Measurements from ENCODE around the gene RIMBP3C. TPM values are rescaled to one million over a fixed set of nuclear protein-coding genes. Genes with fewer than 3 reads are reported as not detected.
A peak's percentile ranks its signal among the peaks of the same experiment; 100 is the strongest.
"Not testable (repeated sequence)": the region's sequence is repeated elsewhere in the genome, so short reads cannot be mapped to it uniquely, and the experiment has no call there.

The RIMBP3C gene
- total RNA-seq, 1 experiment from 2014 or later = 0.49 TPM

DNA sequence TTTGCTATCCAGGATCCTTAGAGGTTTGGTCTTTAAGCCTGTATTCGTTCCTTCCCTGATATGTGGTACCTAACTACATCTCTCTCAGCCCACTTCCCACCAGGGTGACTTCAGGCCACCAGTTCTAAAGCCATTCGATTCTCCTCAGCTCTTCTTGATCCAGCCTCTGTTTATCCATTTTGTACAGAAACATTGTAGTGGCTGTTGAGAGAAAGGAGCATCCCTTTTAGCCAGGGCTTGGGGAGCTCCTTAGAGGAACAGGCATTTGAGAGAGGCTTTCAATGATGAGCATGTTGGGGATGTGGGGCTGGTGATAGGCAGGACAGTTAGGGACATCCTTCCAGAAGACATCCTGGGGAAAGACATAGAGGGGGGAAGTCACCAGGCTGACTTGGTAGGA is 34.1 kb upstream of the RIMBP3C start:
- H3K4me3 ChIP-seq = no peak overlapping the region
- H3K27ac ChIP-seq = no peak overlapping the region
- no peaks in the 10 kb centered on the region for H3K4me1 ChIP-seq
- no peak for DNase-seq
- peaks cover 24% of the 10 kb centered on the region for H3K36me3 ChIP-seq
- H3K27me3 ChIP-seq = no peaks in the 10 kb centered on the region
- H3K9me3 ChIP-seq (replicated peaks) = no peaks in the 10 kb centered on the region

DNA sequence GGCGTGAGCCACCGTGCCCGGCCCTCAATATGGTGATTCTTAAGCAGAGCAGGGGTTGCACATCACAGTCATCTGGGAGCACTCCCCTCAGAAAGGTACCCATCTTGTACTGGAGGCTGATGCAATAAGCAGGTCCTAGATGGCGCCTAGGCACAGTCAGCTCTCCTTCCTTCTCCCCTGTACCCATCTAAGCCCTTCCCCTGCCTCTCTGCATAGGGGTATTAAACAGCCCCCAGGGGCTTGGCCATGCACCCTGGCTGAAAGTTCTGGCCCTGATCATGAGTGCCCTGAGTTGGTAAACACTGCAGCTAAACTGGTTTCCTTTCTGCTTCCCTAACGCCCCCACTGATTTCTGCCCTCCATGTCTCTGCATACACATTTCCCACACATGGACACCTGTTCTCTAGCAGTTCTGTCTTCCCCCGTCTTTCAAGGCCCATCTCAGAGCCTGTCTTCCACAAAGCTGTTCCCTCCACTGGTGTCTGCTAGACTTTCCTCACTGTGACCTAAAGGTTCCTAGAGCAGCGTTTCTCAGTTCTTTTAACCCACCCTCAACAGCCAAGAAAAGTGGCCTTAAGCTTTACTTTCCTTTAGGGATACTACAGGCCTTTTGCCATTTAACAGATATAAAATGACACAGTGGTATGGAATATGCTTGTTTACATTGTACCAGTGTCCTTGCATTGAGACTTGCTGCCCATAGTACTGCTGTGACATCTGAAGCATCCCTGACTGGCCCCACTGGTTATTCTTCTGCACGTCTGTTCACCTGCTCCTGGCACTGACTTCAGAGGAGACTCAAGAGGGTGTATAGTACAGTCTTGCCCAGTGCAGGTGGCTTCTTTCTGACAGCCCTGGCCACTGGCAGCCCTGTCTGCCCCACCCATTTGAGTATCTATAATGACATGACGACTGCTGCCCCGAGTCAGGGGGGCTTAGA is 31.8 kb upstream of the RIMBP3C start:
- Histone ChIP-seq H3K9me3 (replicated peaks) (no peaks in the 10 kb centered on the region), H3K27me3 (no peaks in the 10 kb centered on the region), H3K36me3 (peaks cover 20% of the 10 kb centered on the region; the same call in 1 of the 2 replicates), H3K4me3 (no peak overlapping the region), H3K27ac (no peak overlapping the region), H3K4me1 (no peaks in the 10 kb centered on the region)
- DNase-seq = no peak

DNA sequence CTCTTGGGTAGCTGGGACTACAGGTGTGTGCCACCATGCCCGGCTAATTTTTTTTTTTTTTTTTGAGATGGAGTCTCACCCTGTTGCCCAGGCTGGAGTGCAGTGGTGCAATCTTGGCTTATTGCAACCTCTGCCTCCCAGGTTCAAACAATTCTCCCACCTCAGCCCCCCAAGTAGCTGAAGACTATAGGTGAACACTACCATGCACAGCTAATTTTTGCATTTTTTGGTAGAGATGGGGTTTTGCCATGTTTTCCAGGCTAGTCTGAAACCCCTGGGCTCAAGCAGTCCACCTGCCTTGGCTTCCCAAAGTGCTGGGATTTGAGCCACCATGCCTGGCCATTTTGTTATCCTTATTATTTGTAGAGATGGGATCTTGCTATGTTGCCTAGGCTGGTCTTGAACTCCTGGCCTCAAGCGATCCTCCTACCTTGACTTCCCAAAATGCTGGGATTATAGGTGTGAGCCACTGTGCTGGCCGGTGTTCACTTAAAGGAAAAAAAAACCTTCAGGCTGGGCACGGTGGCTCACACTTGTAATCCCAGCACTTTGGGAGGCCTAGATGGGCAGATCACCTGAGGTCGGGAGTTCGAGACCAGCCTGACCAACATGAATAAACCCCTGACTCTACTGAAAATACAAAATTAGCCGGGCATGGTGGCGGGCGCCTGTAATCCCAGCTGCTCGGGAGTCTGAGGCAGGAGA is 29.9 kb upstream of the RIMBP3C start:
- H3K4me1 ChIP-seq; DNase-seq; H3K9me3 ChIP-seq (replicated peaks); H3K27ac ChIP-seq; H3K4me3 ChIP-seq; H3K27me3 ChIP-seq: not testable (repeated sequence)
- peaks cover 15% of the 10 kb centered on the region; the same call in 1 of the 2 replicates for H3K36me3 ChIP-seq

DNA sequence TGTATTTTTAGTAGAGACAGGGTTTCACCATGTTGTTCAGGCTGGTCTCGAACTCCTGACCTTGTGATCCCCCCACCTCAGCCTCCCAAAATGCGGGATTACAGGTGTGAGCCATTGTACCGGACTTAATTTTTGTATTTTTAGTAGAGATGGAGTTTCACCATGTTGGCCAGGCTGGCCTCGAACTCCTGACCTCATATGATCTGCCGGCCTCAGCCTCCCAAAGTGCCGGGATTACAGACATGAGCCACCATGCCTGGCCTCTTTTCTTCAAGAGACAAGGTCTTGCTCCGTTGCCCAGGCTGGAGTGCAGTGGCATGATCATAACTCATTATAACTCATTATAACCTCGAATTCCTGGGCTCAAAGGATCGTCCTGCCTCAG is 29.4 kb upstream of the RIMBP3C start:
- not testable (repeated sequence) for H3K9me3 ChIP-seq (replicated peaks)

DNA sequence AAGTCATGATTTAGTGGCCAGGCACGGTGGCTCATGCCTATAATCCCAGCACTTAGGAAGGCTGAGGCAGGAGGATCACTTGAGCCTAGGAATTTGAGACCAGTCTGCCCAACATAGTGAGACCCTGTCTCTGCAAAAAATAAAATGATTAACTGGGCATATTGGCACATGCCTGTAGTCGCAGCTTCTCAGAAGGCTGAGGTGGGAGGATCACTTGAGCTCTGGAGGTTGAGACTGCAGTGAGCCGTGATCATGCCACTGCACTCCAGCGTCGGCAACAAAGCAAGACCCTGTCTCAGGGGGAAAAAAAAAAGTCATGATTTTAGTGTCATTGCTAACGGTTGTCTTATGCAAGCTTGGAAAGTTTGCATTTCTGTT is 28.2 kb upstream of the RIMBP3C start:
- no peaks in the 10 kb centered on the region for H3K27me3 ChIP-seq
- DNase-seq = no peak
- H3K4me1 ChIP-seq = peaks cover 5% of the 10 kb centered on the region
- no peak overlapping the region for H3K27ac ChIP-seq
- H3K36me3 ChIP-seq = peaks cover 15% of the 10 kb centered on the region; the same call in 1 of the 2 replicates
- no peak overlapping the region for H3K4me3 ChIP-seq
- H3K9me3 ChIP-seq (replicated peaks) = no peaks in the 10 kb centered on the region

More for the DNA sequence above, 29.4 kb upstream of the RIMBP3C start:
- H3K36me3 ChIP-seq = peaks cover 15% of the 10 kb centered on the region; the same call in 1 of the 2 replicates
- not testable (repeated sequence) for H3K4me3 ChIP-seq, H3K27ac ChIP-seq, H3K27me3 ChIP-seq, DNase-seq, H3K4me1 ChIP-seq

DNA sequence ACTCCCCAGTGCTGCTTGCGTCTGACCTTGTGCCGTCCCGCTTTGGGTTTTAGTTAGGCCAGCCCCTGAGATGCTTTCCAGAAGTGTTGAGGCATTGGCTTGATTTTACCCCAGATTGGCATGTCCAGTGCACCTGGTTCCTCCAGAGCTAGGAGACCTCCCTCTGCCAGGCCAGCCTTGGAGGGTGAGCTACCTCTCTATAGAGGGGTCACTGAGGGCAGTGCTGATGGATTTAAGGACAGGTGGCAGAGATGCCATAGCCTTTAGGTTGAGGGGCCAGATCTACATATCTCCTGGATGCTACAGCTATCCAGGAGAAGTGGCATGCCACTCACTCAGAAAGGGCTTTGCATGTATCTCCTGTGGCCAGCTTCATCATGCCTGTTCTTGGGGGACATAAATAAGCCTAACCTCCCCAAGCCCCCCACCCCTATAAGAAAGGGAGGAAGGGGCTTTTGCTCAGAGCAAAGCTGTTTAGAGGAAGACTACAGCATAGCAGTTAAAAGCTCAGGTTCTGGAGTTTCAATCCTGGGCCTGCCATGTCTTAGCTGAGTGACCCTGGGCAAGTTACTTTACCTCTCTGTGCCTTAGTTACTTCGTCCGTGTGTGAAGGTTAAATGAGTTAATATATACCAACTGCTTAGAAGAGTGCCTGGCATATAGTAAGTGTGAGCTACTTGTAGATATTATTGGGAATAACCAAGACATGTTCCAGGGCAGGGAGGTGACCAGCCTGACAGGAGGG is 22.7 kb upstream of the RIMBP3C start:
- Histone ChIP-seq H3K27me3 (no peaks in the 10 kb centered on the region), H3K4me3 (no peak overlapping the region), H3K36me3 (peaks cover 22% of the 10 kb centered on the region), H3K27ac (no peak overlapping the region), H3K9me3 (replicated peaks) (no peaks in the 10 kb centered on the region), H3K4me1 (peaks cover 14% of the 10 kb centered on the region)
- no peak for DNase-seq

DNA sequence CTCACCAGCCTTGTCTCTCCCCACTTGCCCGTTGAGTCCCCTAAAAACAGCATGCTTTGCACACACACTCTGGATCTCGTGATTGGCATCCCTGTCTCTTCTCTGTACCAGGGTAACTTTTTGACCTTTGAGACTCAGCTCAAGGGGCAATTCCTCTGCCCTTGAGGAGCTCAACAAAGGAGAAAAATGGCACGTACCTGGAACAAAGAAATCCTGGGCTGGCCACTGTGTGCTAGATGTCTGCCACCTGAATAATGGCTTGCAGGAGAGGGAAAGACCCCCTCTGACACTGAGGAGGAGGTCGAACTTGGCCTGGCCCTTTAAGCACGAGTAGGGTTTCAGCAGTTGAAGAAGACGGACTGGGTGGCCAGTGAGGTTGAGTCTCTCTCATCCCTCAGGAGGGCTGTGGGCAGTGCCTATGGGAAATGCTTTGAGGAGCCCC is 22.1 kb upstream of the RIMBP3C start:
- Histone ChIP-seq H3K4me3 (no peak overlapping the region), H3K27me3 (no peaks in the 10 kb centered on the region), H3K9me3 (replicated peaks) (no peaks in the 10 kb centered on the region), H3K36me3 (peaks cover 18% of the 10 kb centered on the region), H3K4me1 (peaks cover 16% of the 10 kb centered on the region), H3K27ac (no peak overlapping the region)
- DNase-seq = no peak

DNA sequence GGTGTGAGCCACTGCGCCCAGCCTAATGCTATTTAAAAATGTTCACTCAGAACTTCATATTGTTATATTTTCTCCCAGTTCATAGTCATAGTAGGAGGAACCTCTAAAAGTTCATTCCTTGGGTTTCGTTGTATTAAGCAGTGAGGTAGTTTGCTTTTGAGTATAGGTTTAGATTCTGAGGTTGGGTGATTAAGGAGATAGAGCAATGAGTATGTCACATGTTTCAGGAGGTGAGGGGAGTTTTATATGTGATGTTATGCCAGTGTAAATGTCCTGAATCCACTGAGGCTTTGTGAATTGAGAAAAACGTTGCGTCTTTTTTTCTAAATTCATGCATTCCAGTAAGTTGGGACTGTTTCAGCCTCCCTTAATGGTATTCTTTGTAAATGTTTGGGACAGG is 20.4 kb upstream of the RIMBP3C start:
- Histone ChIP-seq H3K4me1 (peaks cover 16% of the 10 kb centered on the region), H3K9me3 (replicated peaks) (no peaks in the 10 kb centered on the region), H3K27ac (no peak overlapping the region), H3K36me3 (peaks cover 18% of the 10 kb centered on the region), H3K4me3 (no peak overlapping the region), H3K27me3 (no peaks in the 10 kb centered on the region)
- no peak for DNase-seq

DNA sequence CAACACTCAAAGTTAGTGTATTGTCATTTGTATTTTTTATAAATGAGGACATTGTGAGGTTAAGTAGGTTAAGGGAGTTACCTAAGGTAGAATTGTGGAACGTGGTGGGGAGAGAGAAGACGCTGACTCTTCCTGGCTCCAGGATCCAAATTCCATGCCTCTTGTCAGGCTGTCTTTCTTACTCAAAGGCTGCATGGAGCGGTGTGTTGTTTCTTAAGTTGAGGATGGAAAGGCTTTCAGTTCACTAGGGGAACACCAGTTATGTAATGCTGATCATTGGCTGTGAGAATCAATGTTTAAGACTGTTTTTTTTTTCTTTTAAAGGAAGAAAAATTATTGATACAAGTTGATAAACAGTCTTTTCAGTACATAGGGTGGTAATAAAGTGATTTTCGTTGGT is 19.1 kb upstream of the RIMBP3C start:
- peaks cover 18% of the 10 kb centered on the region for H3K36me3 ChIP-seq
- no peak for DNase-seq
- no peaks in the 10 kb centered on the region for H3K27me3 ChIP-seq

DNA sequence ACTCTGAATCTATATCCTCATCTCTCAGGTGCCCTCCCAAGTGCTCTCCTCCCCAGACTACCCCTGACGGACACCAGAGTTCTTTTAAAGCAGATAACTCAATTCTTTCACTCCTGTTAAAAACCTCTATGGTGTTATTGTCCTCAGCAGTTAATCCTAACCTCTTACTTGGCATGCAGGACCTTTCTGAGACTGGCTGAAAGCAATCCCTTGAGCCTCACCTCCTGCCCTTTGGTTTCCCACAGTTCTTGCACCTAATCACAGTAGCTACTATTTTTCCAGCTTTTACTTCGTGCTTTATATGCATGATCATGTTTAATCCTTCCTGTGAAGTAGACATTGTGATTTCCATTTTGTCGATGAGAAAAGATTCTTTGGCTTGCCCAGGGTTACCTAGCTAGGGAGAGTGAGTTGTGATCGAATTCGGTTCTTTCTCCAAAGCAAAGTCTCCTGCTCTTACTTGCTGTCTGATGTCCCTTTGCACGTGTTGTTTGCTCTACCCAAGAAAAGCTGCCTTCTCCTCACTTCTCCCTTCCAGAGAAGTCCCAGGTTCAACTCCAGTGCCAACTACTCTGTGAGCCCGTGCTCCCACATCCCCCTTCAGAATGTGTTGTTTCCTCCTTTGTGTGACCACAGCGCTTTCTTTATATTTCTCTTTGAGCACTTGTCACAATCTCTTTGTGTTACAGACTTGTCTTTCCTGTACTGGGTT is 18.4 kb upstream of the RIMBP3C start:
- H3K36me3 ChIP-seq = peaks cover 18% of the 10 kb centered on the region
- H3K4me3 ChIP-seq = no peak overlapping the region
- no peaks in the 10 kb centered on the region for H3K9me3 ChIP-seq (replicated peaks)
- H3K4me1 ChIP-seq = peaks cover 13% of the 10 kb centered on the region
- H3K27me3 ChIP-seq = no peaks in the 10 kb centered on the region
- no peak for DNase-seq
- no peak overlapping the region for H3K27ac ChIP-seq

More for the DNA sequence above, 19.1 kb upstream of the RIMBP3C start:
- H3K4me3 ChIP-seq = no peak overlapping the region
- H3K27ac ChIP-seq = no peak overlapping the region
- no peaks in the 10 kb centered on the region for H3K9me3 ChIP-seq (replicated peaks)
- H3K4me1 ChIP-seq = peaks cover 16% of the 10 kb centered on the region

DNA sequence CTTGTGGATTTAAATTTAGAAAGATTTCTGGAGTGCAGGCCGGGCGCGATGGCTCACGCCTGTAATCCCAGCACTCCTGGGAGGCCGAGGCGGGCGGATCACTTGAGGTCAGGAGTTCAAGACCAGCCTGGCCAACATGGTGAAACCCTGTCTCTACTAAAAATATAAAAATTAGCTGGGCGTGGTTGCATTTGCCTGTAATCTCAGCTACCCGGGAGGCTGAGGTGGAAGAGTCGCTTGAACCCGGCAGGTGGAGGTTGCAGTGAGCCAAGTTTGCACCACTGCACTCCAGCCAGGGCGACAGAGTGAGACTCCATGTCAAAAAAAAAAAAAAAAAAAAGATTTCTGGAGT is 17.8 kb upstream of the RIMBP3C start:
- peak overlapping the region; percentile 95 for H3K4me3 ChIP-seq
- H3K9me3 ChIP-seq (replicated peaks); H3K4me1 ChIP-seq; DNase-seq; H3K27me3 ChIP-seq: not testable (repeated sequence)
- H3K36me3 ChIP-seq = peaks cover 18% of the 10 kb centered on the region
- H3K27ac ChIP-seq = peak overlapping the region; percentile 87

DNA sequence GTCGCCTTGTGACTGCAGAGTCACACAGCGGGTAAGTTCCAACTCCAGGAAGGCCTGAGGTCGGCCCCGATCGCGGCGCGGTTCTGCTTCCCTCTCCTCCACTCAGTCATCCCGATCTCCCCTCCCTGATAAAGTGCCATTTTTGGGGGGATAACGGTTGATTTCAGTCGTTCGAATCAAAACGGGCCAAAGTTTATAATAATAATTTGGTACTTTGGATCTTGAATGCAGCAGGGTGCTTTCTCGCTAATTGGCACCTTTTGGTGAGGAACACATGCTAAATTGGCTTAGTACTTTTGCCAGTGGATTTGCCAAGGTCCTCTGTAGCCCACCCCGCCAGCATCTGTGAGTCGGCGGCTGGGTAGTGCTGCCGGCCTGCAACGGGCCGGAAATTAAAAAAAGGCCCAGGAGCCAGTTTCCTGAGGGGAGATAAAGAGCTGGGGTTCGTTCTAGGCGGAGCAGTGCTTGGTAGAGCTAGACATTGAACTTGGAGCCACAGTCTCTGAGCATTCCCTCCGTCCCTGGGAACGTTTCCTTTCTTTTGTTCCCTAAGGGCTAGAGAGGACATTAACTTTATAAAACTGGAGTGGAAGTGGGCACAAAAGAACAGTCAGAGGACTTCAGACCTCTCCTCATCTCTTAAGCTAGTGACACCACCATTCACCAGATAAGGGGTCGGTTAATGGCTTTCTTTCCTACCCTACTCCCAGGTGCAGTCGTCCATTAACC is 17.2 kb upstream of the RIMBP3C start:
- Histone ChIP-seq H3K4me3 (peak overlapping the region; percentile 95), H3K27me3 (no peaks in the 10 kb centered on the region), H3K27ac (peak overlapping the region; percentile 87), H3K9me3 (replicated peaks) (no peaks in the 10 kb centered on the region), H3K36me3 (peaks cover 18% of the 10 kb centered on the region), H3K4me1 (peaks cover 3% of the 10 kb centered on the region; the same call in 1 of the 2 replicates)
- DNase-seq = peak; percentile 41 to 56

DNA sequence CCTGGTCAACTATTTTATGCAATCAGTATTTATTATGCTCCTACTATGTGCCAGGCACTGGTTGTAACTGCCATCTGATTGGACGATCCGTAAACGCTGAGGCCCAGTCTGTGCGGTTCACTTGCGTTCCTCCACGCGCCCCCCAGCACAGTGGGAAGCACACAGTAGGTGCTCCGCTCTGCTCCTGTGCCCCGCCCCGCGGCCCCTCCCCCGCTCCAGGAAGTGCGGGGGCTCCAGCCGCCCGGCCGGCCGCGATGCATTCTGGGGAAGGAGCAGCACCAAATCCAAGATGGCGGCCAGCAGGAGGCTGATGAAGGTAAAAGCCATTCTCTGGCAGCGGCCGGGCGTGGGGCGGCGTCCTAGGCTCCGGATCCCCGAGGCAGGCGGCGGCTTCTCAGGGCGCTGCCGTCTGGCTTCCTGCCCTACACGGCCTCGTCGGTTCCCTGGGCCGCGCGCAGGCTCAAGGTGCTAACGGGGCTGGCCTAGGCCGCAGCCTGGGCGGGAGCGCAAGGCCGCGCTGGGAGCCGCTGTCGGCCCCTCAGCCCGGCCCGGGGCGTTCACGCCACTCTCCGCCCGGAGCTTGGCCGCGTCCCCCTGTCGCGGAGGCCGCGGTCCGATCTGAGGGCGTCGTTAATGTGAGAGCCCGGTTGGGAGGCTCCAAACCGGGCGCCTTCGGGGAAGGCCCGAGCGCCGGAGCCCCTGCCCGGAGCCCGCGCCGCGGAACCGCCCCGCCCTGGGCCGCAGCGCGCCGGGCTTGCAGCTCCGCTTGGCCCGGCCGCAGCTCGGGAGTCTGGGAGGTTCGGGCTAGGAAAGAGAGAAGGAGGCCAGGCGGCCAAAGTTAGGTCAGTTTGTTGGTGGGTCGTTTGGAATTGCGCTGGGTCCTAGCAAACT is 16.4 kb upstream of the RIMBP3C start, which contains the start of gene UBE2L3:
Gene UBE2L3 (plus strand): TSS at position 259 of the 891 bp plus-strand sequence. CDS start 31 bp downstream, at position 290.
- Histone ChIP-seq H3K27ac (peak within 1 kb of the TSS; percentile 87), H3K9me3 (replicated peaks) (no peaks in the 10 kb centered on the region), H3K36me3 (peaks cover 18% of the 10 kb centered on the region), H3K27me3 (no peaks in the 10 kb centered on the region), H3K4me3 (peak within 1 kb of the TSS; percentile 95), H3K4me1 (peaks cover 3% of the 10 kb centered on the region; the same call in 1 of the 2 replicates)
- peak; percentile 86 for DNase-seq

Data from SJCRH30 (cell line).